BJ (cell line): ENCODE results near the gene LRMDA. TPM values are rescaled to one million over a fixed set of nuclear protein-coding genes. Genes with fewer than 3 reads are reported as not detected.
A peak's percentile ranks its signal among the peaks of the same experiment; 100 is the strongest.

Experiments
- CTCF ChIA-PET: fragments of 350-600 bp; formaldehyde crosslinking; extraction: SDS; loops from one replicate; lab custom pipeline; 2021; ENCODE audit warnings: antibody characterized with exemption, inconsistent platforms; lab: Yijun Ruan, JAX
- POLR2A ChIA-PET: fragments of 300-600 bp; sonication (Branson Sonifier 250); formaldehyde crosslinking; extraction: SDS; loops from one replicate; lab custom pipeline; 2021; ENCODE audit warnings: antibody characterized with exemption; lab: Charles Lee
- DNase-seq: peaks from one replicate; pipeline ENCODE4 v3.0.0-alpha.2; 2011; ENCODE audit warnings: low read depth
- H3K27me3 ChIP-seq: 2 replicates; pipeline ENCODE4 v1.6.0; 2011; ENCODE audit warnings: low read length; ENCODE audit not compliant: control insufficient read depth, insufficient read depth
- H3K36me3 ChIP-seq: 2 replicates; pipeline ENCODE4 v1.5.1; 2011; ENCODE audit warnings: low read length; ENCODE audit not compliant: control insufficient read depth, insufficient read depth
- H3K4me3 ChIP-seq: 2 replicates; pipeline ENCODE4 v1.5.1; 2011; ENCODE audit warnings: low read depth, mild to moderate bottlenecking, control low read depth, low read length
- CTCF ChIP-seq: IDR thresholded peaks from 2 replicates; pipeline ENCODE4 v1.5.1; 2011; ENCODE audit warnings: low read depth, mild to moderate bottlenecking, control low read depth, inconsistent platforms, low read length, moderate library complexity; ENCODE audit not compliant: insufficient read depth
- polyA plus RNA-seq: library from polyadenylated mRNA; depleted of rRNA; stranded (reverse); fragments of >200 nt; gene quantifications from 2 replicates; pipeline ENCODE4 v1.2.3, GENCODE V29; 2011

LRMDA gene
- polyA plus RNA-seq, 1 experiment: not detected

- H3K36me3 ChIP-seq: peaks cover 7% of the 10 kb centered on the region
- DNase-seq: no peak
- no peak for TF ChIP-seq CTCF
- CTCF ChIA-PET: interaction anchor here (1.0 to 1.1 kb wide), 2 partner anchors 42 to 637 kb away, joined by 3 to 4 read pairs; no protein-coding TSS in a partner anchor
- peak overlapping the region; percentile 31 for H3K4me3 ChIP-seq
- H3K27me3 ChIP-seq: no peaks in the 10 kb centered on the region
- POLR2A ChIA-PET: no interaction called here
Measured at GRCh38 chr10:75396631-75397495, 34.6 kb upstream of the LRMDA start.

GRCh38 chr10:75397496-75398199 is 33.8 kb upstream of the LRMDA start:
- TF ChIP-seq CTCF: no peak
- POLR2A ChIA-PET: no interaction called here
- H3K27me3 ChIP-seq: no peaks in the 10 kb centered on the region
- peaks cover 7% of the 10 kb centered on the region for H3K36me3 ChIP-seq
- no peak for DNase-seq
- CTCF ChIA-PET: interaction anchor here (0.7 to 4.4 kb wide), 3 partner anchors 11 to 638 kb away, joined by 5 to 41 read pairs (median 6); no protein-coding TSS in a partner anchor
- H3K4me3 ChIP-seq: peak overlapping the region; percentile 80

- Histone ChIP-seq H3K4me3 (peak overlapping the region; percentile 80), H3K36me3 (peaks cover 7% of the 10 kb centered on the region), H3K27me3 (no peaks in the 10 kb centered on the region)
- no peak for DNase-seq
- ChIA-PET POLR2A (no interaction called here), CTCF (interaction anchor here (0.7 to 4.4 kb wide), 3 partner anchors 11 to 637 kb away, joined by 5 to 41 read pairs (median 6); no protein-coding TSS in a partner anchor)
- TF ChIP-seq CTCF: no peak
Measured at GRCh38 chr10:75398200-75398691, 33.2 kb upstream of the LRMDA start.

GRCh38 chr10:75398692-75399460 is 32.5 kb upstream of the LRMDA start:
- peaks cover 7% of the 10 kb centered on the region for H3K36me3 ChIP-seq
- ChIA-PET CTCF (interaction anchor here (0.6 to 4.4 kb wide), 11 partner anchors 8 to 686 kb away, joined by 3 to 41 read pairs (median 4); no protein-coding TSS in a partner anchor), POLR2A (no interaction called here)
- no peak for TF ChIP-seq CTCF
- peak overlapping the region; percentile 80 for H3K4me3 ChIP-seq
- 0 out of 2 replicates have a peak, but pooled peaks cover 2% of the 10 kb centered on the region for H3K27me3 ChIP-seq
- no peak for DNase-seq
